ENCODE data around the gene BBS9. TPM values are rescaled to one million over a fixed set of nuclear protein-coding genes. Genes with fewer than 3 reads are reported as not detected.

Gene BBS9
- total and polyA plus RNA-seq, 2 donors (not counting 3 experiments of a cell fraction or from before 2014, with no cell fraction given): 5.7 to 17.4 TPM

DNA sequence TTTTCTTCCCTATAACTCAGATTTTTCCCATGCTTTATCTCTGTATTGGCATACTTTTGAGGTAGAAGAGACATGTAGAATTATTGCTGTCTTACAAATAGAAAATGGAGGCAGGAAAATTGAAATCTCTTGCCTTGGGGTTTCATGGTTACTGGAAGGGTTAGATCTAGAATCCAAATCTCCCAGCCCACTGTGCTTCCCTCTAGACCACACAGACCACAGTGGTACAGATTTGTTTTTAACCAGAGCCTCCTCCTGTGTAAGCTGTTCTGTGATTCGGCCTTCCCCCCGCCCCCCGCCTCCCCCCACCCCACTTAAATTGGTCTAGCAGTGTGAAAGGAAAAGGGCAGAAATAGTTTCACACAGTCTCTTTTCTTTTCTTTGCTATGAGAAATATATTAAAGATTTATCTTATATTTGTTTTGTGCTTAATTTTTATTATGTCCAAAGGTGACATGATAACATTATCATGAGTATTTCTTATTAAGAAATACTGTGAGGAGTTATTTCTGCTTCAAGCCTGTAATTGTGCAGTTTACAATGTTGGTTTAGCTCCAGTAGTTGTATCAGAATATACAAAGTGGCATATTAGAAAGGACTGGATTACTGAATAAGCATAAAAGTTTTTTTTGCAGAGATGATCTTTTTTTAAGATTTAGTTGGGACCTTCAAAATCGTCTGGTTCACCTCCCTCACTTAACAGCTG is 407.2 kb downstream of the BBS9 start:
- DNase-seq (ENCODE audit: low read depth, low spot score): no peak
- TF ChIP-seq EZH2 (IDR thresholded peaks at IDR 0.05; ENCODE audit: borderline replicate concordance, low read depth, low read length, severe bottlenecking) (no peak), FOS (IDR thresholded peaks at IDR 0.05; ENCODE audit: borderline replicate concordance, insufficient read depth, low read length) (no peak), JUN (IDR thresholded peaks at IDR 0.05; ENCODE audit: borderline replicate concordance, insufficient read depth, insufficient read length, low read depth) (no peak), MYC (IDR thresholded peaks at IDR 0.05; ENCODE audit: low read depth, low read length) (no peak), POLR2A (IDR thresholded peaks at IDR 0.05; ENCODE audit: low read depth, low read length) (no peak), POLR2AphosphoS5 (IDR thresholded peaks at IDR 0.05; ENCODE audit: insufficient read depth, low read depth, low read length) (no peak), GATA2 (IDR thresholded peaks at IDR 0.05; ENCODE audit: insufficient read depth, insufficient read length, low read depth, low read length) (no peak)
- TF ChIP-seq, protein P1, sequence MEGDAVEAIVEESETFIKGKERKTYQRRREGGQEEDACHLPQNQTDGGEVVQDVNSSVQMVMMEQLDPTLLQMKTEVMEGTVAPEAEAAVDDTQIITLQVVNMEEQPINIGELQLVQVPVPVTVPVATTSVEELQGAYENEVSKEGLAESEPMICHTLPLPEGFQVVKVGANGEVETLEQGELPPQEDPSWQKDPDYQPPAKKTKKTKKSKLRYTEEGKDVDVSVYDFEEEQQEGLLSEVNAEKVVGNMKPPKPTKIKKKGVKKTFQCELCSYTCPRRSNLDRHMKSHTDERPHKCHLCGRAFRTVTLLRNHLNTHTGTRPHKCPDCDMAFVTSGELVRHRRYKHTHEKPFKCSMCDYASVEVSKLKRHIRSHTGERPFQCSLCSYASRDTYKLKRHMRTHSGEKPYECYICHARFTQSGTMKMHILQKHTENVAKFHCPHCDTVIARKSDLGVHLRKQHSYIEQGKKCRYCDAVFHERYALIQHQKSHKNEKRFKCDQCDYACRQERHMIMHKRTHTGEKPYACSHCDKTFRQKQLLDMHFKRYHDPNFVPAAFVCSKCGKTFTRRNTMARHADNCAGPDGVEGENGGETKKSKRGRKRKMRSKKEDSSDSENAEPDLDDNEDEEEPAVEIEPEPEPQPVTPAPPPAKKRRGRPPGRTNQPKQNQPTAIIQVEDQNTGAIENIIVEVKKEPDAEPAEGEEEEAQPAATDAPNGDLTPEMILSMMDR (IDR thresholded peaks at IDR 0.05; ENCODE audit: extremely low read depth in 1 of 2, insufficient read depth in 1 of 2, low read depth in 1 of 2, low read length in 2 of 2): no peak
- TF ChIP-seq, protein P2, sequence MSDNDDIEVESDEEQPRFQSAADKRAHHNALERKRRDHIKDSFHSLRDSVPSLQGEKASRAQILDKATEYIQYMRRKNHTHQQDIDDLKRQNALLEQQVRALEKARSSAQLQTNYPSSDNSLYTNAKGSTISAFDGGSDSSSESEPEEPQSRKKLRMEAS (IDR thresholded peaks at IDR 0.05; ENCODE audit: insufficient read depth, insufficient read length): no peak
- H3K27ac ChIP-seq (ENCODE audit: insufficient read depth, low read depth, low read length): no peak overlapping the region
- H4K20me1 ChIP-seq (replicated peaks; ENCODE audit: control insufficient read depth, extremely low read depth, insufficient read depth, low read length): no peaks in the 10 kb centered on the region
- no peaks in the 10 kb centered on the region for H3K9me3 ChIP-seq (replicated peaks; ENCODE audit: control insufficient read depth, insufficient read depth, low read length)
- no peak overlapping the region for H3K4me3 ChIP-seq (replicated peaks in 1 of 3; ENCODE audit: insufficient read depth in 1 of 3, low read depth in 1 of 3, low read length in 3 of 3)
- POLR2A ChIA-PET: no interaction called here
- H3K27me3 ChIP-seq (ENCODE audit: control insufficient read depth in 2 of 2, insufficient read depth in 2 of 2, low read length in 2 of 2): no peaks in the 10 kb centered on the region
- no peaks in the 10 kb centered on the region for H3K36me3 ChIP-seq (ENCODE audit: control insufficient read depth in 2 of 2, extremely low read depth in 1 of 2, insufficient read depth in 2 of 2, low read length in 2 of 2)
- H3K4me1 ChIP-seq (ENCODE audit: control insufficient read depth, extremely low read depth, insufficient read depth, low read length): no peaks in the 10 kb centered on the region
- no peaks in the 10 kb centered on the region for H3K9me1 ChIP-seq (replicated peaks; ENCODE audit: control insufficient read depth, extremely low read depth, insufficient read depth, low read length)
- FAIRE-seq: no peak
- no TSS peak for BruUV-seq (replicated peaks)
- intact Hi-C loops (cut with micrococcal nuclease) (no loop called here), dilution Hi-C loops (cut with MboI; ENCODE audit: extremely low pct_ligation_motif_present, low sequenced_read_pairs) (no loop called here)
- no peak overlapping the region for H3K9ac ChIP-seq (replicated peaks; ENCODE audit: extremely low read depth, insufficient read depth, low read length)
- no peak overlapping the region for H2AFZ ChIP-seq (ENCODE audit: low read depth, low read length)
- no peaks in the 10 kb centered on the region for H3K79me2 ChIP-seq (ENCODE audit: control insufficient read depth, insufficient read depth, low read length)
- CTCF ChIA-PET: interaction anchor here (2.6 kb wide), 1 partner anchor 10 kb away, joined by 13 read pairs; no protein-coding TSS in a partner anchor
- no peak overlapping the region for H3K4me2 ChIP-seq (ENCODE audit: insufficient read depth, low read length)

Measured in endothelial cell of umbilical vein (primary cell).